ENCODE data around the gene RNF175.

RNF175 gene

DNA sequence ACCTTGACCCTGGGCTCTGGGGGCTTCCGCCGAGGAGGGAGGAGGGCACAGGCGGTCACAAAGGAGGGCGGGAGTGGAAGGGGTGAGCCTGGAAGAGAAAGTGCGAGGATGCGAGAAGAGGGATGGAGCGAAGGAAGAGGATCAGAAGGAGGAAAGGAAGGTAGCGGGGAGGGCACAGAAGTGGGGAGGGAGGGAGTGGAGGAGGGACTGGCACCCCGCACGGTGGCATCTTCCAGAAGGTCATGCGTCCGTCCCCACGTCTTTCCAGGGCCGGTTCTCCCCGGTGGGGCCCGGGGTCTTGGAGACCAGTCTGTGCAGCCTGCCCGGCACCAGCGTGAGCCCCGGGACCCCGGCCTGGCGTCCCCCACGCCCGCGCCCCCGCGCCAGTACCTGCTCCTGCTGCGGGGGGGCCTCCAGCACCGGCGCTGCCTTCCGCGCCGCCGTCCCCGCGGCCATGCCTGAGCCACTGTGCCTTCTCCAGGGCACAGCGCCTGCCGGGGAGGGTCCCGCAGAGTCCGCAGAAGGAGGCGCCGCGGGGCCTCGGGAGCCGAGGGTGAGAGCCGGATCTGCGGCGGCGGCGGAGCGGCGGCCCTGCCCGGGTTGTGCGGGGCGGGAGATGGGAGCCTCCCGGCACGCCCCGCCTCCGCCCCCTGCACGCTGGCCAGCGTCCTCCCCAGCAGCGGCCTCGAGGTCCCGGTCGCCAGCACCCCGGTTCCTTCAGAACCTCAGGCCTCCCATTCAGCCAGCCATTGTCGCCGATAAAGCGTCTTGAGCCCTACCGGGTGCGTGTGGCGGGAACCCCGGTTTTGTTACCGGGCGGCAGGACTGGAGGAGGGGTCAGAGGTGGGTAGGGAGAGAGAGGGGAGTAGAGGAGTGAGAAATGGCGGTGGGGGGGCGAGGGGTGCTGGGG, at the start of gene RNF175:
RNF175 (minus strand) TSS at position 618 of the 910 bp plus-strand sequence; CDS start at position 456, 162 bp downstream.
- no peak for DNase-seq (ENCODE audit: low spot score)

DNA sequence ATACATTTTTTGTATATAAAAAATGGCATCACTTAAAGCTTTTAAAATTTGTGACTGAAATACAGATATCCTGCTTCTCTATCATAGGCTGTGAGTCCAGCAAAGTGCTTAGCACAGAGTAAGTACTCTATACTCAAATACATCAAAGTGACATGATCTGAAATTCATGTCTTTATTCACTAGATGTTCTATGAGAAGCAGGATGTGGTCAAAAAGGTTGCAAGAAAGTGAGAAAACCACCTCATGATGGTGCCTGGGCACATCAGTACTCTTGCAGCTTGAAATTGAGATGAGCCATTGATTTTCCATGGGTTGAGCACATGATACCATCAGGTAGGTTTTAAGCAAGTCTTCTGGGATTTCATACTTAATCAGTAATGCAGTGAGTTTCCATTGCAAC, 49.5 kb upstream of the RNF175 start:
- no peak for DNase-seq (ENCODE audit: low spot score)
- FAIRE-seq = no peak

More for the DNA sequence above, at the start of gene RNF175:
- FAIRE-seq = no peak

DNA sequence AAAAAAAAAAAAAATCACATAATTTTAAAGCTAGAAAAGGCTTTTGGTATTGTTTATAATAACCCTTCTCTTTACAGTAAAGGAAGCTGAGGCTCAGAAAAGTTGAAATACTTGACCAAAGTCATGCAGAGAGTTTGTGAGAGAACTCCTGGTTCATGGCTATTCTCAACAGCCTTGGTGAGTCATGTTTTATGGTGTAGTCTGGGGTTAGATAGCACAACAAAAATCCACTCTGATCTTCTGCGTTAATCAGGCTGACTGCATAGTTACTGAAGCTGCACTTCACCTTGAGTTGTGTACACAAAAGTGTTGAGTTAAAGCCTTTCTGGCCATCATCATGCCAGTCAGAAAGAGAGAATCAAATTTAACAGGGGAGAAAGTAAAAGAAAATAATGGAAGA, 48.4 kb upstream of the RNF175 start:
- FAIRE-seq = no peak
- DNase-seq (ENCODE audit: low spot score) = no peak

DNA sequence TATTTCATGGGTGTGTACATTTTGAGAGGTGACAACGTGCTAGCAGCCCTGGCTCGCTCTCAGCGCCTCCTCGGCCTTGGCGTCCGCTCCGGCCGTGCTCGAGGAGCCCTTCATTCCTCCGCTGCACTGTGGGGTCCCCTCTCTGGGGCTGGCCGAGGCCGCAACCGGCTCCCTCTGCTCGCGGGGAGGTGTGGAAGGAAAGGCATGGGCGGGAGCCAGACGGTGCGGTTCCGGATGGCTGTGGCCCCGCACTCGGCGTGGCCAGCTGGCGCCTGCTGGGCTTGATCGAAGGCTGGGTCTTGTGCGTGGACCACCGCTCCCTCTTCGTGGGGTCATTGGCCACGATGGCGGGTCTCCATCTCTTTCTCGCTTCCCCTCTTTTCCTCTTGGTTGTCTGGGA, 46.2 kb upstream of the RNF175 start:
- DNase-seq (ENCODE audit: low spot score) = no peak
- no peak for FAIRE-seq

DNA sequence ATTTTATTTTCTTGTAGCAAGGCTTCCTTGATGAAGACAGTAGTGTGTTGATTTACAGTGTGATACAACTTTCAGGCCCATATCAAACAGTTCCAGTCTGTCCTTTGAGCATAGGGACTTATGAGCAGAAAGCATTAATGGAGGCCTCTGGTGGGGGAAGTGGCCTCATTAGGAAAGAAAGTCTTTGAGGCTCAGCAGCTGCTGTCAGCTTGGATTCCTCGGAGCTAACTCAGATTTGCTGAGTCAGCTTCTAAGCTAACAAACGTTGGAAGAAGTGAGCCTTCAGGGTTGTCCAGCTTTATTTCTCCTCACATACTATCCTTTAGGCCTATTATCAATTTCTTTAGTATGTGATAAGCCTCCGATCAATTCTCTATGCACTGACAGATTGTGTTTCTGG, 44.9 kb upstream of the RNF175 start:
- no peak for FAIRE-seq
- DNase-seq (ENCODE audit: low spot score) = no peak

DNA sequence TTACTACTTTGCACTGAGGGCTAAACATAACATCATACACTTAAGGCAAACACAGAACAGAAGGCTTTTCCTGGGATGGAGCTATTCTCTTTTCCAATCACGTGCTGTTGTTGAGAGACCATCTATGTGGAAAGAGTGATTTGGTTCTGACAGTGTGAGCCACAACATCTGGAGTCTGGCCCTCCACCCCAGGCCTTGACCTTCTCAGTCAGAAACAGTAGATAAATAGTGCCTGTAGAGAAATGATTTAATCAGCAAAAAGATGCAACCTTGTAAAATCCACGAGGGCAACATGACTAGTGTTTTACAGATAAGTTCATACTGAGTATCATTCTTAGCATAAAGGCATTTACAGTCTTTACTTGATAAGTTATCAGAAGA, 39.9 kb upstream of the RNF175 start:
- DNase-seq (ENCODE audit: low spot score) (no peak), FAIRE-seq (no peak)

DNA sequence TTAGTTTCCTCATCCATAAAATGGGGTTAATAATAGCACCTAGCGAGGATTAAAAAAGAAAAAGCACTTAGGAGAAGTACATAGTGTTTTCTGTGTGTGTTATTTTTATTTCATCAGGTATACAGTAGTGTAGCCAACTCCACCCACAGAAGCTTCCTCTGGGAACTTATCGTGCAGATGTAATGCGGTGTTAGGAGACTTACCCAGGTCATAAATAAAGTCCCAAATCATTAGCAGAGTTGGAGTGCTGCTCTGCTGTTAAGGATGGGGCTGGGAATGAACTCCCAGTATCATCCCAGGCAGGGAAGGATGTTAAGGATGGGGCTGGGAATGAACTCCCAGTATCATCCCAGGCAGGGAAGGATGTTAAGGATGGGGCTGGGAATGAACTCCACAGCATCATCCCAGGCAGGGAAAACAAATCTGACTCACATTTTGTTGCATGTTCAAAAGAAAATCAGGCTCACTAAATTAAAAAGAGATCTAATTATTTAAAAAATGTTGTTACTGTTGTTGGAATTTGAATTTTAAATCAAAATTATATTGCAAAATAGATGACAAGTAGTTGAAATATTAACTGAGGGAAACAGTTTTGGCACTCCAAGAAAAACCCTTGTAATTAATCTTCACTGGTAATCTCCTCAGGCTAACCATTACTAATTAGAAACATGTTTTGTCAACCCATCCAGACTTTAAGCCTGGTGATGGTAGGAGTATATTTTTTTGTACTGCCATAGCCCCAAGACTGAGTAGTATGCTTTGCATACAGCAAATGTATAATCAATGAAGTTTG, 39.3 kb upstream of the RNF175 start:
- no peak for DNase-seq (ENCODE audit: low spot score)
- no peak for FAIRE-seq

DNA sequence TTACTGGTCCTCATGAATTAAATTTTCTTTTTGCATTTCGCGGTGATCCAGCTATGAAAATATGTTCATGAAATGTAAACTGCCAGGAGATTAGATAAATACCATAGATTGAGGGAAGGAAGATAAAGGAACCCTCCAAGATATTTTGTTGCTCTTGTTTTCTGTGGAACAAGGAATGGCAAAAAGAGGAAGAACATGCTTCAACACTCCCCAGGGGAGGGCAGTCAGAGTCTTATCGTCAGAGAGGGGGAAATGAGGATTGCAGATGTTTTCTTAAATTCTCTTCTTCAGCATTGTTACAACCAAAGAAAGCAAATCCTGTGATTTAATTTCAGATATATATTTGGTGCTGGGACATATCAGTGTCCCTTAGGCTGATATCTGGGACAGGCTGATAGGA, 38.6 kb upstream of the RNF175 start:
- DNase-seq (ENCODE audit: low spot score) (no peak), FAIRE-seq (no peak)

DNA sequence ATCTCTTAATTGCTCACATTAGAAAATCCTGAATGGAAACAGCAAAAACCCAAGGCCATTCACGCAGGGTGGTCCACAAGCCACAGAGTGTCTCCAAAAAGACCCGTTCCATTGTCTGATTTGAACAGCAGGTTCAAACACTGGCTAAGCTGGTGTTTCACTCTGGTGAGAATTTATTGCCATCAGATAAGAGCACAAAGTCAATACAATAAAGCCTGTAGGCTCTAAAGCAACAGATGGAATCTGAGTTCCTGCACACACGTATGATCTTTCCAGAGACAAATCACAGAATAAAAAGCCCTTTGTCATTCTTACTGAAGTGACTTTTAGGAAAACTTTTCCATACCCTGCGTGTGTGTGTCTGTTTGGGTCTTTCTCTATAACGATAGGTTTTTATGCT, 34.2 kb upstream of the RNF175 start:
- DNase-seq (ENCODE audit: low spot score) (no peak), FAIRE-seq (no peak)

DNA sequence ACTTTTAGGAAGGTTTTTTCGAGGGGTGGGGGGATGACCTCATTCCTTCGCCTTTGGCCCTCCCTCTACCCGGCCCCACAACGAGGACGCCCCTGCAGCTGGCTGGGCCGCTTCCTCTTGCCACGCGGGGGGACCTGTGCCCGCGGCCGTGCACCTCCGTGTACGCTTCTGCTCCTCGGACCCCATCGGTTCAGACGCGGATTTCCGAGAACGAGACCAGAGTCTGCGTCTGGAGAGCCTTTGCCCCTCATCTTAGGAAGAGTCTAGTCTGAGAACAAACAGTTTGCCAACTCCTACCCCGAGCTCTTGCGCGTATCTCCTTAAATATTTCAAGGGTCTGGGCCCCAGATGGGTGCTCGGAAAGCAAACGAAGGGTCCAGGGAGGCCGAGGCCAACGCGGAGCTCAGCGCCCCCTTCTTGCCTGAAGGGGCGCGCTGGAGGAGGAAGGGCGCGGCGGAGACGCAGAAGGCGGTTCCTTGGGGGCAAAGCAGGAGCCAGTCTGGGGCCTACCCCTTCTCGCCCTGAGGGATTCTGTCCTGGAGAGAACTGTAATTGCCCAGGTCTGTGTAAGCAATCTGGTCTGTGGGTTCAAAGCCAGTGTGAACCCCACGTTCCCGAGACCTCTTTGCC, 32.9 kb upstream of the RNF175 start:
- FAIRE-seq = no peak
- no peak for DNase-seq (ENCODE audit: low spot score)

DNA sequence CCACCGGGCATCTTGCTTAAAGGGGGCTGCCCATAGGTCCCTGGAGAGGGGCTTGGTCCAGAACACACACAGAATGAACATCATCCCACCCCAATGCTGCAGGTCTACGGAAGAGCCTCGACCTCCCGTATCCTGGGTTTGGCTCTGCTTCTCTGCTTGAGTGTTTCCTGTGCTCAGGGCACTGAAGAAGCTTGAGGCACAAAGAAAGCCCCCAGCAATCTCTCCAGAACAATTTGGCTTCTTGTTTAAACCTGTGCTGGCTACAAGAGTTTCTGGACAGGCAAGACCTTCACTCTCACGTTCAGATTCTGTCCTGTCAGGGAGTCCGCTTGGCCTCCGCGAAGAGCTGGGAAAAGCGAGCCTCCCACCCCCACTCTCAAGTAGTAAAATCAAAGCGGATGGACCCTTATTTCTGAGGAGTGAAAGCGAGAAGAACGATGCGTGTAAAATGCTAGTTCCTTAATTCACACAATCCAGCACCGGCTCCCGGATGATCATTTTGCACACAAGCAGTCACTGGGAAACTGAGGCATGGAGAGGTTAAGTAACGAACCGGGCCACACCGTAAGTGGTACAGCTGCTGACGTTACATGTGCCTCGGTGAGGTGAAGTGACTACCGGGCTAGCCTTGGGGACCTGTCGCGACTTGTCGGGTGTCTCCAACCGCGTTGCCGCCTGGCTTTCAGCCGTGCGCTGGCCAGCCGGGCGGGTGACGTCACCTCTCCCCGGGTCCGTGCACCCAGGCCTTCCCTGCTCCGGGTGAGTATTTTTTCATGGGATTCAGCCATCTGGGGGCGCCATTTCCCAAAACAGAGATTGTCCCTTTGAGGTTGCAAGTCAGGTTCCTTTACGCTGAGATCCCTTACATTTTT, 32.2 kb upstream of the RNF175 start:
- DNase-seq (ENCODE audit: low spot score) (no peak), FAIRE-seq (no peak)

DNA sequence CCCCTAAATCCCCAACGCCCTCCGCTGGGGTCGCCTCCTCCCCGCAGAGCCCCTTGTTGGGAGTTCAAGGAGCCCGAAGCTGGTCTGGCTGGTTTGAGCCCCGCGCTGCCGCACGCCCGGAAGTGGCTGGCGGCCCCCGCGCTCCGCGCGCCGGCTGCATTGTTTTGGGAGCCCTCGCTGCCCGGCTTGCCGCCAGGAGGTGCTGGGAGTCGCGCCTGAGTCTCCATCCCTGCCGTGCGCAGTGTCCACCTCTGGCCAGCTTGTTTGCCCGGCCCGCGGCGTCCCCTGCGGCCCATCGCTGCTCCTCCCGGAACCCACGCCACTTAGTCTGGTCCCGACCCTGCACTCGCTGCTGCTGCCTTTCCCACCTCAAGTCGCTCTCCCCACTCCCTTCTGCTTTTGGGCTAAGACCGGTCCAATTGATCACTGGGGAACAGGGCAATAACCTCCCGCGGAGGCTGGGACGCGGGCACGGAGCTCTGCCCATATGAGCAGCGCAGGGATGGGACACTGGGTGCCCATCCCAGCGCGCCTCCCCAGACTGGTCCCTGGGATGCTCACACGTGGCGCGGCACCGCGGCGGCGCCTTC, 31.2 kb upstream of the RNF175 start:
- no peak for FAIRE-seq

DNA sequence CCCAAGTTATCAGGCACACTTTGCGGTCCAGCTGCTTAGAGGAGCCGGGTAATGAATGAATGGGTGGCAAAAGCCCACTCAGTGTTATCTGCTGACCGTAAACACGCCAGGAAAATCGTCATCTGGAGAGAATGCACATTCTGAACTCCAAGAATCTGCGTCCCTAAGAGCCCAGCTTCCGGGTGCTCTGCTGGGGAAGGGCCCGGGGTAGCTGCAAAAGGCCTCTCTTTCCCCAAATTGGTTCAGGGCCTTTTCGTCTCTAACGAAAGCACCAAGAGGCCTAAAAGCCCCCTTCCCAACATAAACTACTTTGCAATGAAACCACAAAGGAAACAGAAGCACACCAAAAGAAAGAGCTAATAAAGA, 30.7 kb upstream of the RNF175 start:
- DNase-seq (ENCODE audit: low spot score) (no peak), FAIRE-seq (no peak)

More for the DNA sequence above, 31.2 kb upstream of the RNF175 start:
- no peak for DNase-seq (ENCODE audit: low spot score)

DNA sequence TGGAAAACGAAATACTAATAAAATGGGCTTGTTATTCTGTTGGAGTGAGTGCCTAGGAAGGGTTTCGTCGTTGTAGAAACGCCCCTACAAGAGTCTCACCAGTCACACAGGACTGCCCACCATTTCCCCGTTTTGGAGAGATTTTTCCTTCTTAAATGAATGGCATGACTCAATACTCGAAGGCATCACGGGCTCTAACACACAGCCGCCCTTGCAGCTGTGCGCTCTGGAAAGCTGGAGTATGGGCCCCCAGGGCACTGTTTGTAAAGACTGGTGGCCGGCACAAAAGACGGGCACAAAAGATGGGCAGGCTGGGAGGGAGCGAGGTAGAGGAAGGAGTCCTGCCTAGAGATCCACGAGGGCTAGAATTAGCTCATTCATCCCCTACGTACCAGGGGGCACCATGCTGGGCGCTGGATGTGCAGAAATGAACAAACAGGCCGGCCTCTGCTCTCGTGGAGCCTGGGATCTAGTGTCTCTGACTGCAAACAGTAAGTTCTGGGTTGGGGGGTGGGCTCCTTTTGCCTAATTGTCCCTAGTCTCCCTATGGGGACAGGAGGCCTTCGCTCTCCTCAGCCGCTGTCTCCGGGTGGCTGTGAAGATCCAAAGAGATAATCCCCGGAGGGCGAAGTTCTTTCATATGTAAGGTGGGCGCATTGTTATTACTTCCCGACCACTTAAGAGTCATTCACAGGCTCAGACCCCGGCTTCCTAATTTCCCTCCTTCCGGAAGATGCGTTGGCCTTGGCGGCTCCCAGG, 30.1 kb upstream of the RNF175 start:
- DNase-seq (ENCODE audit: low spot score) (no peak), FAIRE-seq (no peak)

DNA sequence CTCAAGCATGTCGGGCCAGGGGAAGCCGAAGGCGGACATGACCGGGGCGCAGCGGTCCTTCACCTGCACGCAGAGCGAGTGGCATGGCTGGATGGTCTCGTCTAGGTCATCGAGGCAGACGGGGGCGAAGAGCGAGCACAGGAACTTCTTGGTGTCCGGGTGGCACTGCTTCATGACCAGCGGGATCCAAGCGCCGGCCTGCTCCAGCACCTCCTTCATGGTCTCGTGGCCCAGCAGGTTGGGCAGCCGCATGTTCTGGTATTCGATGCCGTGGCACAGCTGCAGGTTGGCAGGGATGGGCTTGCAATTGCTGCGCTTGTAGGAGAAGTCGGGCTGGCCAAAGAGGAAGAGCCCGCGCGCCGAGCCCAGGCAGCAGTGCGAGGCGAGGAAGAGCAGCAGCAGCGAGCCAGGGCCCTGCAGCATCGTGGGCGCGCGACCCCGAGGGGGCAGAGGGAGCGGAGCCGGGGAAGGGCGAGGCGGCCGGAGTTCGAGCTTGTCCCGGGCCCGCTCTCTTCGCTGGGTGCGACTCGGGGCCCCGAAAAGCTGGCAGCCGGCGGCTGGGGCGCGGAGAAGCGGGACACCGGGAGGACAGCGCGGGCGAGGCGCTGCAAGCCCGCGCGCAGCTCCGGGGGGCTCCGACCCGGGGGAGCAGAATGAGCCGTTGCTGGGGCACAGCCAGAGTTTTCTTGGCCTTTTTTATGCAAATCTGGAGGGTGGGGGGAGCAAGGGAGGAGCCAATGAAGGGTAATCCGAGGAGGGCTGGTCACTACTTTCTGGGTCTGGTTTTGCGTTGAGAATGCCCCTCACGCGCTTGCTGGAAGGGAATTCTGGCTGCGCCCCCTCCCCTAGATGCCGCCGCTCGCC, 28.8 kb upstream of the RNF175 start, which contains the start of gene SFRP2:
SFRP2 (minus strand) TSS at position 671 of the 864 bp plus-strand sequence; CDS start at position 423, 248 bp downstream.
- FAIRE-seq (no peak), DNase-seq (ENCODE audit: low spot score) (no peak)

DNA sequence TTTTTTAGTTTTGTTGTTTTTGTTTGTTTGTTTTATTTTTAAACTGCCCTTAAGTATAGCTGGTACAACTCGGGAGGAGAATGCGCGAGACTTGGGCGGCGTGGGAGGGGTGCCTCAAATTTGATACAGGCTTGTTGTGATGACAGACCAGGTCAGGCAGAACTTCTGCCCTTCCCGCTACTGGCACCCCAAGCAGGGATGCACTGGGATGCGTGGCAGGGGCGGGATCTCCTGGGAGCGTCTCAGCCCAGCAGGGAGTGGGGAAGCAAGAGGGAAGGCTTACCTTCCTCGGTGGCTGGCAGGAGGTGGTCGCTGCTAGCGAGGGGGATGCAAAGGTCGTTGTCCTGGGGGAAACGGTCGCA, 28.2 kb upstream of the RNF175 start:
- FAIRE-seq (no peak), DNase-seq (ENCODE audit: low spot score) (no peak)

DNA sequence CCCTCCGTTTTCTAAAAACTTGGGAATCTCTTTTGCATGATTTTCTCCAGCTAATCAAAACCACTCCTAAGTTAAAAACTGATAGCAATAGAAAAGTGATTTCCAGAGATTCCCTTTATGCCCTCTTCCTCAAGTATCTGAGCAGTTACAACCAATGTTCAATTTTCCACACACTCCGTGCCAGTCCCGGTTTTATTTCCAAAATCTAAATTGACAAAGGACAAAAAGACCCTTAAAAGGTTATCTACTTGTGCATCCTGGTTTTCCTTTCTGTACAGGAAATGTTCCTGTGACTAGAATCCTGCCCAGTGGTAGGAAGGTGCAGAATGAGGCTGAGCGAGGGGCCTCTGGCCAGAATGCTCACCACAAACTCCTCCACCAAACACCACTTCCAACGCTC, 27.8 kb upstream of the RNF175 start:
- FAIRE-seq (no peak), DNase-seq (ENCODE audit: low spot score) (no peak)

DNA sequence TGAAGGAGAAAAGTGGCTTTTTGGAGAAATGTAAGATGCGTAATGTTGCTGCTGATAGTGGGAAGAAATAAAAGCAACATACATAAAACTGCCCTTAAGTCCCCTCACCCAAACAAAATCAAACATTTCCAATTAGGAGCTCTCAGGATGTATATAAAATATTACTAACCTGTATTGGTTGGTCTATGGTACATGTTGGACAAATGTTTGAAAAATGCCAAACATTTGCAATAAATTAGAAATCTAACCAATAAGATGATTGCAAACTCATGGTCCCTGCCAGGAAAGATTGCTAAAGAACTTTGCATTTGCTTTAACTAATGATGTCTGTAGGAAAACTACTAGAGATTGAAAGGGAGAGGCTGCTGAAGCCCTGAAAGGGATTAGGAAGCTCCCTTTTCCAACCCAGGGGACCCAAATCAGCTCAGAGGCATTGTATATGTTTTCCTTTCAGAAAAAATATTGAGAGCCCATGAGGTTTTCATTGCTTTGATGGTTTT, 27.3 kb upstream of the RNF175 start:
- FAIRE-seq = no peak
- DNase-seq (ENCODE audit: low spot score) = no peak
